SK-N-SH treated with all-trans-retinoic acid at 6 μM for 48 hours (cell line): ENCODE data around the gene LONRF2.

Experiments
- ATAC-seq: fragments of 200-7000 bp; cut with Tn5 transposase; 3 replicates; pipeline ENCODE4 v1.9.1; 2020; ENCODE audit warnings: mild to moderate bottlenecking, moderate library complexity
- ARNTL ChIP-seq: fragments of 450-650 bp; formaldehyde crosslinking; IDR thresholded peaks from 2 replicates; pipeline ENCODE4 v1.5.0; 2020; ENCODE audit warnings: low read depth, mild to moderate bottlenecking, moderate library complexity, borderline replicate concordance
- BACH2 ChIP-seq: fragments of 250-450 bp; sonication (Bioruptor Pico); IDR thresholded peaks from 2 replicates; pipeline ENCODE4 v1.9.0; 2021; ENCODE audit warnings: mild to moderate bottlenecking, borderline replicate concordance
- CREB5 ChIP-seq: fragments of 250-450 bp; sonication (Bioruptor Pico); IDR thresholded peaks from 2 replicates; pipeline ENCODE4 v1.5.1; 2020; ENCODE audit warnings: low read depth, mild to moderate bottlenecking, moderate library complexity
- CSDC2 ChIP-seq: fragments of 250-450 bp; sonication (Bioruptor Pico); IDR thresholded peaks from 2 replicates; pipeline ENCODE4 v1.5.0; 2020; ENCODE audit warnings: mild to moderate bottlenecking, moderate library complexity
- CSRNP3 ChIP-seq: fragments of 250-450 bp; sonication (Bioruptor Pico); IDR thresholded peaks from 2 replicates; pipeline ENCODE4 v1.5.1; 2021; ENCODE audit warnings: mild to moderate bottlenecking, moderate library complexity
- ESRRG ChIP-seq: fragments of 250-450 bp; sonication (Bioruptor Pico); IDR thresholded peaks from 2 replicates; pipeline ENCODE4 v1.6.1; 2021; ENCODE audit warnings: mild to moderate bottlenecking
- GLIS3 ChIP-seq: fragments of 250-450 bp; sonication (Bioruptor Pico); IDR thresholded peaks from 2 replicates; pipeline ENCODE4 v1.5.0; 2020; ENCODE audit warnings: mild to moderate bottlenecking, moderate library complexity
- ISL1 ChIP-seq: fragments of 250-450 bp; sonication (Bioruptor Pico); IDR thresholded peaks from 2 replicates; pipeline ENCODE4 v2.1.2; 2022; ENCODE audit warnings: mild to moderate bottlenecking, moderate library complexity
- OSR1 ChIP-seq: fragments of 250-450 bp; sonication (Bioruptor Pico); IDR thresholded peaks from 2 replicates; pipeline ENCODE4 v1.8.0; 2022; ENCODE audit warnings: moderate library complexity, mild to moderate bottlenecking, inconsistent platforms
- PATZ1 ChIP-seq: fragments of 250-450 bp; sonication (Bioruptor Pico); IDR thresholded peaks from 2 replicates; pipeline ENCODE4 v1.8.0; 2020; ENCODE audit warnings: mild to moderate bottlenecking, moderate library complexity, borderline replicate concordance
- PPARA ChIP-seq: fragments of 250-450 bp; sonication (Bioruptor Pico); IDR thresholded peaks from 2 replicates; pipeline ENCODE4 v1.5.0; 2020; ENCODE audit warnings: mild to moderate bottlenecking, borderline replicate concordance
- RARB ChIP-seq: fragments of 250-450 bp; sonication (Bioruptor Pico); IDR thresholded peaks from 2 replicates; pipeline ENCODE4 v1.8.0; 2021; ENCODE audit warnings: mild to moderate bottlenecking, moderate library complexity
- SNAI2 ChIP-seq: fragments of 250-450 bp; sonication (Bioruptor Pico); IDR thresholded peaks from 2 replicates; pipeline ENCODE4 v1.5.0; 2020; ENCODE audit warnings: mild to moderate bottlenecking, moderate library complexity
- TCF4 ChIP-seq: fragments of 250-450 bp; sonication (Bioruptor Pico); IDR thresholded peaks from 2 replicates; pipeline ENCODE4 v1.8.0; 2021; ENCODE audit warnings: mild to moderate bottlenecking, moderate library complexity, borderline replicate concordance
- ZC3H10 ChIP-seq: fragments of 250-450 bp; sonication (Bioruptor Pico); IDR thresholded peaks from 2 replicates; pipeline ENCODE4 v1.5.1; 2021; ENCODE audit warnings: mild to moderate bottlenecking, moderate library complexity
- ZFP3 ChIP-seq: fragments of 250-450 bp; sonication (Bioruptor Pico); IDR thresholded peaks from 2 replicates; pipeline ENCODE4 v1.5.0; 2020; ENCODE audit warnings: mild to moderate bottlenecking, moderate library complexity
- ZNF70 ChIP-seq: fragments of 450-650 bp; formaldehyde crosslinking; IDR thresholded peaks from 2 replicates; pipeline ENCODE4 v1.5.0; 2020; ENCODE audit warnings: mild to moderate bottlenecking, moderate library complexity
- ZNF8 ChIP-seq: fragments of 450-650 bp; formaldehyde crosslinking; IDR thresholded peaks from 2 replicates; pipeline ENCODE4 v1.5.0; 2020; ENCODE audit warnings: mild to moderate bottlenecking, moderate library complexity
- TF ChIP-seq, protein P1 (sequence below): fragments of 250-450 bp; sonication (Bioruptor Pico); IDR thresholded peaks from 2 replicates; pipeline ENCODE4 v1.5.0; 2020; ENCODE audit warnings: mild to moderate bottlenecking, moderate library complexity

Gene LONRF2

DNA sequence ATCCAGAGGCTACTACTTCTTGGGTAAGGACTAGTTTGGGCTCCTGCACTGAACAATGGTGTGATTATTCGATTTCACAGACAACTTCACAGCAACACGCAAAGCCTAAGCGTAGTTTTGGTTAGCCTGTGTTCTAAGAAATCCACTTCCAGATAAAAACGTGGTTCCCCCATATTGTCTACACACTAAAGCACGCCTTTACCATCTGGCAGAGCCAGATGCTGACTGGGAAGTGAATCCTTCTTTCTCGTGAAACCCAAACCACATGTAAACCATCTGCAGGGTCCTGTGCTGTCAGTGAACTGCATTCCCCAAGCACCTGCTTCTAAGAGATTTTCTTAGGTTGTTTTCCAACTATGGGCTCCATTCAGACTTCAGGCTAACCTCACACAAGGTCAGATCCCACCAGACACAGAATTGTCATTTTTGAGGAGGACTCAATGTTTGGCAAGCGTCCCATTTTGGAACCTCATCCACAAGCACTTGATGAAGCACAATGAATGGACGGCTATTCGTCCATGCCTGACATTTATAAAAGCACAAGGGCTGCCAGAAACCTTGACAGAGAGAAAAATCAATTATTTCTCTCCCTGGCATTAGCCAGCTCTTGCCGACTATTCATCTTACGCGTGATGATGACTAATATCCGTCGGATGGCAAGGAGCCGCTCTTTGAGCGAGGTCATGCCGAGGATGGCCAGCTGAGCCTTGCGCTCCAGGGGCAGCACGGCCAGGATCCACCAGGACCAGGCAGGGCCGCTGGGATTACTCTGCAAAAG, 38.4 kb downstream of the LONRF2 start (continued):
- no peak for TF ChIP-seq CREB5 (CRISPR knock-in tag)
- TF ChIP-seq ESRRG (CRISPR knock-in tag) = 0 out of 2 replicates have a peak, but pooled peaks have one; percentile 14
- 0 out of 2 replicates have a peak, but pooled peaks have one; percentile 78 for TF ChIP-seq CSDC2 (CRISPR knock-in tag)
- TF ChIP-seq, protein P1, sequence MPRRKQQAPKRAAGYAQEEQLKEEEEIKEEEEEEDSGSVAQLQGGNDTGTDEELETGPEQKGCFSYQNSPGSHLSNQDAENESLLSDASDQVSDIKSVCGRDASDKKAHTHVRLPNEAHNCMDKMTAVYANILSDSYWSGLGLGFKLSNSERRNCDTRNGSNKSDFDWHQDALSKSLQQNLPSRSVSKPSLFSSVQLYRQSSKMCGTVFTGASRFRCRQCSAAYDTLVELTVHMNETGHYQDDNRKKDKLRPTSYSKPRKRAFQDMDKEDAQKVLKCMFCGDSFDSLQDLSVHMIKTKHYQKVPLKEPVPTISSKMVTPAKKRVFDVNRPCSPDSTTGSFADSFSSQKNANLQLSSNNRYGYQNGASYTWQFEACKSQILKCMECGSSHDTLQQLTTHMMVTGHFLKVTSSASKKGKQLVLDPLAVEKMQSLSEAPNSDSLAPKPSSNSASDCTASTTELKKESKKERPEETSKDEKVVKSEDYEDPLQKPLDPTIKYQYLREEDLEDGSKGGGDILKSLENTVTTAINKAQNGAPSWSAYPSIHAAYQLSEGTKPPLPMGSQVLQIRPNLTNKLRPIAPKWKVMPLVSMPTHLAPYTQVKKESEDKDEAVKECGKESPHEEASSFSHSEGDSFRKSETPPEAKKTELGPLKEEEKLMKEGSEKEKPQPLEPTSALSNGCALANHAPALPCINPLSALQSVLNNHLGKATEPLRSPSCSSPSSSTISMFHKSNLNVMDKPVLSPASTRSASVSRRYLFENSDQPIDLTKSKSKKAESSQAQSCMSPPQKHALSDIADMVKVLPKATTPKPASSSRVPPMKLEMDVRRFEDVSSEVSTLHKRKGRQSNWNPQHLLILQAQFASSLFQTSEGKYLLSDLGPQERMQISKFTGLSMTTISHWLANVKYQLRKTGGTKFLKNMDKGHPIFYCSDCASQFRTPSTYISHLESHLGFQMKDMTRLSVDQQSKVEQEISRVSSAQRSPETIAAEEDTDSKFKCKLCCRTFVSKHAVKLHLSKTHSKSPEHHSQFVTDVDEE (CRISPR knock-in tag) = no peak
- no peak for TF ChIP-seq PATZ1 (CRISPR knock-in tag)

DNA sequence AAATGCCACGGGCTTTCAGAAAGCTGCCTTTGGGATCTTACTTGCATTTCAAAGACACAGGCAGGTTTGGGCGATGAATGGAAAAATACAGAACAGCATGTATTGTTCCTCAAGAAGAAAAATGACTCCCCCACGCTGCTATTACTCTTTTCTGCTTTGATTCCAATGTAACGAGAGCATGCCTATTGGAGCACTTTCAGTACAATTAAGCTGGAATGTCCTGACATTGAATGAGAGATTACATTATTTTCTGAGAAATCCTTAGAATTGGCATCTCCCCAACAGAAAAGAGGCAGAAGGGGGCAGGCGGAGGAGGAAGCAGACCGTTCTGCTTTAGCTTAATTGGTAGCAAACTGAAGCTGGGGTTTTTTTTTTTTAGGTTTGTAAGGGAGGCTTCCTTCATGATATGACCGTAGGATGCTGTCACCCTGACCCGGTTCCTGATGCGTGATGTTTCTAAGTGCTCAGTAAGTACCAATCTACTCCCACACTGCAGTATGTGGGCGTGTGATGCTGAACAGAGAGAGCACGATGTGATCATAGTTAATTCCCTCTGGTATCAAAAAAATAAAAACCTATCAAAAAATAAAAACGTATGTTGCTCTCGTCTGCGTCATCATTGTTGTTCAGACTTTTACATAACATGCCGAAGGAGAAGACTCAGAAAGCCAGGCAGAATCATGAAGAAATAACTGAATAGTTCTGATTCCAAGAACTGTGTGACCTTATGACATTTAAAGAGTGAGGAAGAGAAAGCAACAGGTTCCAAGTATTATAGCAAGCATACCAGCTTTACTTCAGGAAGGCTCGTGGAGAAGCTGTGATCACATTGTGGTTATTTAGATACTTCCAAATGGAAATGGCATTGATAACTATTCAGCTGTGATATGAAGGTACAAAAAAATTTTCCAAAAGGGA, 40.5 kb downstream of the LONRF2 start:
- TF ChIP-seq SNAI2 (CRISPR knock-in tag) = no peak
- TF ChIP-seq OSR1 (CRISPR knock-in tag) = no peak
- TF ChIP-seq BACH2 (CRISPR knock-in tag) = no peak
- TF ChIP-seq ZNF70 = no peak
- no peak for TF ChIP-seq ZFP3
- no peak for TF ChIP-seq CSRNP3 (CRISPR knock-in tag)
- TF ChIP-seq CSDC2 (CRISPR knock-in tag) = peak; percentile 77; the same call in 1 of the 2 replicates
- TF ChIP-seq CREB5 (CRISPR knock-in tag) = 0 out of 2 replicates have a peak, but pooled peaks have one; percentile 9
- TF ChIP-seq ISL1 (CRISPR knock-in tag) = peak; percentile 88
- TF ChIP-seq TCF4 (CRISPR knock-in tag) = no peak
- no peak for TF ChIP-seq GLIS3 (CRISPR knock-in tag)
- no peak for TF ChIP-seq ESRRG (CRISPR knock-in tag)
- no peak for TF ChIP-seq RARB
- TF ChIP-seq ZNF8 (CRISPR knock-in tag) = no peak
- ATAC-seq = peak; percentile 23

- no peak for ATAC-seq
- TF ChIP-seq TCF4 (CRISPR knock-in tag) (no peak), CSDC2 (CRISPR knock-in tag) (no peak), GLIS3 (CRISPR knock-in tag) (no peak), CREB5 (CRISPR knock-in tag) (no peak), PPARA (no peak), ZC3H10 (CRISPR knock-in tag) (no peak), PATZ1 (CRISPR knock-in tag) (no peak), RARB (no peak), OSR1 (CRISPR knock-in tag) (no peak), SNAI2 (CRISPR knock-in tag) (no peak), ZNF70 (no peak), ESRRG (CRISPR knock-in tag) (no peak), ZNF8 (CRISPR knock-in tag) (no peak), ARNTL (CRISPR knock-in tag) (no peak)
Measured at GRCh38 chr2:100279586-100280534, 42.4 kb downstream of the LONRF2 start.
